NCI-H446 (cell line): ENCODE results near the gene ZNF699.
"Not testable (repeated sequence)": the region's sequence is repeated elsewhere in the genome, so short reads cannot be mapped to it uniquely, and the experiment has no call there.

Source experiments
- DNase-seq, 2 experiments: peaks; one replicate each; lab custom pipeline; 2025; lab: John Stamatoyannopoulos, UW

Gene ZNF699

DNA sequence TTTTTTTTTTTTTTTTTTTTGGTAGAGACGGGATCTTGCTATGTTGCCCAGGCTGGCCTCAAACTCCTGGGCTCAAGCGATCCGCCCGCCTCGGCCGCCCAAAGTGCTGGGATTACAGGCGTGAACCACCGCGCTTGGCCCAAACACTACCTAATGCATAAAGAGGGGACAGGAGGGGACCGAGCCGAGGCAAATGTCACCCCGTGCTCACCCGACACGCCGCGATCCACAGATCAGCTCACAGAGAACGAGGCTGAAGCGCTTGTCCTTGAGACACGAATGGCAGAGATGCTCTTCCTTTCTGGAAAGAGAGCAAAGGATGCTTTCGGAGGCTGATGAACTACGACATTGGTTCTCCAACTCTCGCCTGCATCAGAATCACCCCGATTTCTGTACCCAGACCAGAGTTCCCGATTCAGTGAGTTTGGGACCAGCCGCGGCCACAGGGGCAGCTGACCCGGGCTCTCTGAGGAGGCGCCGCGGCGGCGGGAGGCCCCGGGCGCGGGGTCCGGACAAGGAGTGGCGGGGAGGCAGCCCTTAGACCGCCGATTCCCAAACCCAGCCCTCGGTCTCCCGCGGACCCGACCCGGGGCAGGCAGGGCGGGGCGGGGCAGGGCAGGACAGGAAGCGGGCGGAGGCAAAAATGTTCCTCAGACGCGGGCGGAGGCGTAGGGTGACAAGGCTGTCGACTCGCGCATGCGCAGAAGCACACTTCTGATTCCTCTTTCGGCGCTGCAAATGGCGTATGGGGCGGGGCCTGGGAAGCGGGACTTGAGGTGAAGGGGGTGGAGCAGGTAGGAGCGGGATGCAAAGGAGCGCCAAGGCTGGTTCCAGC is at the start of gene ZNF699:
TSS of gene ZNF699 (minus strand) at position 700 of the 835 bp plus-strand sequence. CDS start 4,719 bp downstream, outside the sequence.
- DNase-seq: peak; percentile 99

DNA sequence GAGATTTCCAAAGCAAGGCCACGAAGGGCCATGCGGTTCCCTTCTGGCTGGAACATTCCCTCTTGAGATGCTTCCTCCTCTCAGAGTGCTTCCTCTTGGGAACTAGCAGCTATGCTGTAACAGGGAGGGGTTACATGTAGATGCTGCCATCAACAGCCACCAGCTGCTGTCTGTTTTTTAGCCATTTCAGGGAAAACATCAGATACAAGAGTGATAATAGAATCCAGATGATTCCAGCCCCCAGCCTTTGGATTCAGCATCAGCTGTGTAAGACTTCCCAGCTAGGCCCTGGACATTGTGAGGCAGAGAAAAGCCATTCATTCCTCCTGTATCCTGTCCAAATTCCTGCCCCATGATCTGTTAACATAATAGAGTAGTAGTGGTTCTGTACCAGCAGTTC is 45.0 kb upstream of the ZNF699 start:
- no peak for DNase-seq

DNA sequence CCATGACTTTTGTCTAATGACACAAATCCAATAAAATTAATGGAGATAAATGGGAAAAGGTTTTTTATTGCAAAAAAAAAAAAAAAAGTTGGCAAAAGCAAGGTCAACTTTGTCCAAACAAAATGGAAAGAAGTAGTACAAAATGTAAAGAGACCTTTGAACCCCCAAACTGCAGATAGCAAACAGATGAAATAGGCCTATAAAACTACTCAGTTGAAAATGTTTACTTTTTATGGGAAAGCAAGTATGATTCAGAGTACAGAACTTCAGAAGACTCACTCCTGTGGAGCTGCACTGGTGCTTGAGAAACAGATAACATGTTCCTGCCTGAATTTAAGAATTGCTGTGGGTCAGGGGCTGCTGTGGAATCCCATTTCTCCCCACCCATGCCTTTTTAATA is 43.4 kb upstream of the ZNF699 start:
- no peak for DNase-seq

DNA sequence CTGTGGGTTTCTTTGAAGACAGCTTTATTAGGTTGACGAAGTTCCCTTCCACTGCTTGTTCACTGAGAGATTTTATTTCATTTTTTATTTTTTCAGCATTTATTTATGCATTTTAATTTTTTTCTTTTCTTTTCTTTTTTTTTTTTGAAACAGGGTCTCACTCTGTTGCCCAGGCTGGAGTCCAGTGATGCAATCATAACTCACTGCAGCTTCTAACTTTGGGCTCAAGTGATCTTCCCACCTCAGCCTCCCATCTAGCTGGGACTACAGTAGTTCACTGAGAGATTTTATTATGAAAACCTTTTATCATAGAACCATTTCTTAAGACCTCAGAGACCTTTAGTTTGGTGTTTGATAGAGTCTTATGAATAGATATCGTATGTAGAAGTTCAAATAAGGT is 42.9 kb upstream of the ZNF699 start:
- no peak for DNase-seq

DNA sequence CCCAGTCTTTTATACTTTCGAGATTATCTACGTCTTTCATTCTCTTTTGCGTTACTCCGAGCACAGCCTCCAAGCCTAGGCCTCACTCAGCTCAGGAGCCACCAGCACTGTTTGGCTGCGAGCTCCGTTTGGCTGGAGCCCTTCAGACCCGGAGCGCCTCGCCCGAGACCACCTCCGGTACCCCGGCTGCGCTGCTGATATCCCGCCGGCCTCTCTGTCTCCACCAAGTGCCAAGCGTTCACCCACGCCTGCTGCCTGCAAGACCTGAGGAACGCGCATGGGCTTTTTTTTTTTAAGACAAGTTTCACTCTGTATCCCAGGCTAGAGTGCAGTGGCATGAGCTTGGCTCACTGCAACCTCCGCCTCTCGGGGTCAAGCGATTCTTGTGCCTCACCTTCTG is 39.0 kb upstream of the ZNF699 start:
- DNase-seq: no peak

DNA sequence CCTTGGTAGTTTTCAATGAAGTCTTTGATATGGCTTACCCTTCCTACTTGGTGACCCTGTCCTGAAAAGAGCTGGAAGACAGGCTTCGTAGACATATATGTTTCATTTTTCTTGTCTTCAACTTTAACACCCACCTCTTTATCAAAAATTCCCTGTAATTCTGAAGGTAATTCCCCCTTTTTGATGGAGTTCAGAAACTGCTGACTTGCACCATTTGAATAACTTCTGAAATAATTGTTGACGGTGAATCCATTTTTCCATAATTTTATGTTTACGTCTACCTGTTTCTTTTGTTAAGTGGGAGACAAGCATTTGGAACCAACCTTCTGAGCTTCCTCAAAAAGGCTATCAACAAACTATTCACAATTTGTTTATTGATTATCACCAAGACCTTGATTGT is 38.6 kb upstream of the ZNF699 start:
- DNase-seq: no peak

DNA sequence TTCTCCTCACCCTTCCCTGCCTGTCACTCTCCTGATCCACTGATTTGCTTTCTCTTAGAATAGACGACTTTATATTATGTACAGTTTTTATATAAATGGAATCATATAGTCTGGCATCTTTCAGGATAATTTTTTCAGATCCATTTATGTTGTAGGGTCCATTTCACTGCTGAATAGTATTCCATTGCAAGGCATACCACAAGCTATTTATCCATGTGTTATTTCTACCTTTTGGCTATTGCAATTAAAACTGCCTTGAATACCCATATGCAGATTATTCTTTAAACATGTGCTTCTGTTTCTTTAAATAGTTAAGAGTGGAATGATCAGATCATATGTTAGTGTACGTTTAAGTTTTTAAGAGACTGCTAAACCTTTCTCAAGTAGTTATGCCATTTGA is 35.4 kb upstream of the ZNF699 start:
- DNase-seq: no peak

DNA sequence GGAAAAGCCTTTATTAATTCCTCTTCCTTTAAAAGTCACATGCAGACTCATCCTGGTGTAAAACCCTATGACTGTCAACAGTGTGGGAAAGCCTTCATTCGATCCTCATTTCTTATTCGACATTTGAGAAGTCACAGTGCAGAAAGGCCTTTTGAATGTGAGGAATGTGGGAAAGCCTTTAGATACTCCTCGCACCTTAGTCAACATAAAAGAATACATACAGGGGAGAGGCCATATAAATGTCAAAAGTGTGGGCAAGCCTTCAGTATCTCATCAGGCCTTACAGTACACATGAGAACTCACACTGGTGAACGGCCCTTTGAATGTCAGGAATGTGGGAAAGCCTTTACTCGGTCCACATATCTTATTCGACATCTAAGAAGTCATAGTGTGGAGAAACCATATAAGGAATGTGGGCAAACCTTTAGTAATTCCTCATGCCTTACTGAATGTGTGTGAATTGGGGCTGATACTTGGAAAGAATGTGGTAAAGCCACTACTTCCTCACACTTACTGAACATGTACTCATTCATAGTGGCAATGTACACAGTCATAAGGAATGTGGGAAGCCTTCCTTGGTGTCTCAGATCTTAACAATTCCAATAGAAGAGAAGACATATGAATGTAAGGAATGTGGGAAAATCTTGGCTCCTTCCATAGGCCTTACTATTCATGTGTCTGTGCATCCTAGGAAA is 33.1 kb upstream of the ZNF699 start:
- DNase-seq: no peak

DNA sequence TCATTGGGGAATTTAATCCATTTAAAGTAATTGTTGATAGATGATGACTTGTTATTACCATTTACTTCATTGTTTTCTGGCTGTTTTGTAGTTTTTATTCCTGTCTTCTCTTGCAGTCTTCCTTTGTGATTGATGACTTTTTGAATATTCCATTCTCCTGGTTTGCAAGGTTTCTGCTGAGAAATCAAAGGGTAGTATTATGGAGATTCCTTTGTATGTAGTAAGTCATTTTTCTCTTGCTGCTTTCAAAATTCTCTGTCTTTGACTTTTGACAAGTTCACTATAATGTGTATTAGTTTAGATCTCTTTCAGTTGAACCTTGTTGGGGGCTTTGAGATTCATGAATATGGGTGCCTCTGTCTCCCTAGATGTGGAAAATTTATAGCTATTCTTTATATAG is 20.4 kb upstream of the ZNF699 start:
- DNase-seq: no peak

DNA sequence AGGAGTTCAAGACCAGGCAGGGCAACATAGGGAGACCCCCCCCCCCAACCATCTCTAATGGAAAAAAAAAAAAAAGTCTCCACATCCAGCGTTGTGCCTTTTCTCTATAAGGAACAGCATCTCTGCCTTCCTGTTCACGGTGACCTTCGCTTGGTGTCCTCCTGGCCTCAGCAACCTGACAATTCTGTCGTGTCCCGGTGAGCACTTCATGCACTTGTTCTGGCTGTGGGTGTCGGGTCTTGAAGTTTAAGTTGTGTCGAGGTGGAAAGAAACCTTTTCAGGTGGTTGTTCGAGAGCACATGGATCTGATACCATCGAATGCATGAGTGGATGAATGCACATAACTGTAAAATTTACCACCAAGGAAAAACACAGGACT is 14.9 kb upstream of the ZNF699 start:
- no peak for DNase-seq

DNA sequence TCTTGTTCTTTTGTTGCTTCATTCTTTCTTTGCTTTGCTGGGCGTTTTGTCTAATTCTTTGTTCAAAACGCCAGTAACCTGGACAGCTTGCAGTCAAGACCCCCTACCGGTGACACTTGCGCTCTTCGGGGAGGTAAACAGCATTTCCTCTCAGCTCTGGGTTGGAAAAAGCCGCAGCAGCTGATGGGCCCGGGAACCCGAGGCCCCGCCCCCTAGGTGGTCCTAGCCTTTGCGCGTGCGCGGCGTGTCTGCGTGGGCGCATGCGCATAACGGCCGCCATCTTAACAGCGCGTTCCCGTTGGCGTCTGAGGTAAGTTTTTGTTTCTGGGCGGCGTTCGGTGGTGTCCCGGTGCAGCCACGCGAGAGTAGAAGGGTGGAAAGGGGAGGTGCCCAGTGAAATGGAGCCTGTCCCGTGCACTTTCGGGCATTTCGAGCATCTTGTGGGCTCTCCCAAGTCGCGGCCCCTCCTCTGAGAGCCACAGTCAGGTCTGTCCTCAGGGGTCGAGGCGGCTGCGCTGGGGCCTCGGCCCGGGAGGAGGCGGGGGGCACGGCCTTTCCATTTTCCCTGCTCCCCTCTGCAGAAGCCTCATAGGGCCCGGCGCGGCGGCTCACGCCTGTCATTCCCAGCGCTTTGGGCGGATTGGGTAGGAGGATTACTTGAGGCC is 14.4 kb upstream of the ZNF699 start, which contains the start of gene ZNF559:
TSS of gene ZNF559 (plus strand) at position 261 of the 665 bp plus-strand sequence. CDS start 14,371 bp downstream, outside the sequence.
- DNase-seq: peak; percentile 91 to 98

DNA sequence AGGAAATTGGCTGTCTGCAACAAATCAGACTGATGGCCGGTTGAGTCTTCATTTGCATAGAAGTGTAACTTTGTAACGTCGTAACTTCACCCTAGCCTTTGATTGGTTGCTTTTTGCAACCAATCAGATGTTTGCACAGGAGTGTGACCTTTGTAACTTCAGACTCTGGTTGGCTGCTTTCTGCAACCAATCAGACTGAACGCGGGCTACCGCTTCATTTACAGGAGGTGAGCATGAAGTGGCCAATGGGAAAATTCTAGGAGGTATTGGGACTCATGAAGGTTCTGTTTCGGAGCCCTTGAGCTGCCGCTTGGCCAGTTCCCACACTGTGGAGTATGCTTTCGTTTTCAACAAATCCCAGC is 13.9 kb upstream of the ZNF699 start:
- DNase-seq: peak; percentile 34 to 75

DNA sequence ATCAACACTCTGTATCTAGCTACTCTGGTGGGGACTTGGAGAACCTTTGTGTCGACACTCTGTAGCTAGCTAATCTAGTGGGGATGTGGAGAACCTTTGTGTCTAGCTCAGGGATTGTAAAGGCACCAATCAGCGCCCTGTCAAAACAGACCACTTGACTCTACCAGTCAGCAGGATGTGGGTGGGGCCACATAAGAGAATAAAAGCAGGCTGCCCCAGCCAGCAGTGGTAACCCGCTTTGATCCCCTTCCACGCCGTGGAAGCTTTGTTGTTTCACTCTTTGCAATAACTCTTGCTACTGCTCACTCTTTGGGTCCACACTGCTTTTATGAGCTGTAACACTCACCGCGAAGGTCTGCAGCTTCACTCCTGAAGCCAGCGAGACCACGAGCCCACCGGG is 12.6 kb upstream of the ZNF699 start:
- not testable (repeated sequence) for DNase-seq

DNA sequence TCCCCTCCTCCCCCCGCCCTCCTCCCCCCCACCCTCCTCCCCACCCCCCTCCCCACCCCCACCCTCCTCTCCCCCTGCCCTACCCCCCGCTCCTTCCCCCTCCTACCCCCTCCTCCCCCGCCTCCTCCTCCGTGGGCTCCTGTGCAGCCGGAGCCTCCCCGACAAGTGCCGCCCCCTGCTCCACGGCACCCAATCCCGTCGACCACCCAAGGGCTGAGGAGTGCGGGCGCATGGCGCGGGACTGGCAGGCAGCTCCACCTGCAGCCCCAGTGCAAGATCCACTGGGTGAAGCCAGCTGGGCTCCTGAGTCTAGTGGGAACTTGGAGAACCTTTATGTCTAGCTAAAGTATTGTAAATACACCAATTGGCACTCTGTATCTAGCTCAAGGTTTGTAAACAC is 12.1 kb upstream of the ZNF699 start:
- DNase-seq: not testable (repeated sequence)

DNA sequence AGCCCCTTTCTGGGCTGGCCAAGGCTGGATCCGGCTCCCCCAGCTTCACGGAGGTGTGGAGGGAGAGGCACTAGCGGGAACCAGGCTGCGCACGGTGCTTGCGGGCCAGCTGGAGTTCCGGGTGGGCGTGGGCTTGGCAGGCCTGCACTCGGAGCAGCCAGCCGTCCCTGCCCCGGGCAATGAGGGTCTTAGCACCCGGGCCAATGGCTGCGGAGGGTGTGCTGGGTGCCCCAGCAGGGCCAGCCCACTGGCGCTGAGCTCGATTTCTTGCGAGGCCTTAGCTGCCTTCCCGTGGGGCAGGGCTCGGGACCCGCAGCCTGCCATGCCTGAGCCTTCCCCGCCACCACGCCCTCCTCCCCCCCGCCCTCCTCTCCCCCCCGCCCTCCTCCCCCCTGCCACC is 11.7 kb upstream of the ZNF699 start:
- DNase-seq: no peak

DNA sequence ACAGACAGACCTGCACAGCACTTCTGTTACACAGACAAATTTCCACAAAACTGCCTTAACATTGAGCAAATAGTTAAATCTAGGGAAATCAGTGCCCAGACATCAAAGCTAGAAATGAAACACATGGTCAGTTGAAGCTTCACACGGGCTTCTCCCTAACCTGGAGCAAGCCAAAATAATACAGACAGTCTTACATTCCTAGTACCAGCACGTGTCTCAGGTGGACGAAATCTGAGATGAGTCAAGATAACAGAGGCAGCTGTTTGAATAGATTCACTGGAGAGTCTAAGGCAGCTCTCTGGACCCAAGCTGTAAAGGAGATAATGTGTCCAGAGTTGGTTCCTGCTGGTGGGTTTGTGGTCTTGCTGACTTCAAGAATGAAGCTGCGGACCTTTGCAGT is 4.1 kb upstream of the ZNF699 start:
- DNase-seq: no peak

DNA sequence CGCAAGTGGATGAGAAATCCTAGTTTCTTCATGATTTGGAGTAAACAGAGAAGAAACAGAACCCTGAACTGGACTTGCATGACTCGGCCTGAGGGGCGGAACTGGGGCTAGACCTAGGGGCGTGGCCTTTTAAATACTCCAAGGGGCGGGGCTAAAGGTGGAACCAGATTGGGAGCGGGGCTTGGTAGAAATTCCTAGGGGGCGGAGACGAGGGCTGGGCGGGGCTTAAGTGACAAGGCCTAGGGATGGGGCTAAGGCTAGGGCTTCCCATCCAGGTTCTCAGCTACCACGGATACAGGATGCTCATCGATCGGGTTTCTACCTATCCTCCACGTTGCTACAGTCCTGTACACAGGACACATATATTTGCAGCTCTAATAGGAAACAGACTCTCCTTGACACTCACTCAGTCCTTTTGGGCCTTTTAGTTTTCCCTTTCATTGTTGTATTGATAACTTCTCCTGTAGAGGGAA is 372 bp upstream of the ZNF699 start:
- peak; percentile 97 to 99 for DNase-seq

DNA sequence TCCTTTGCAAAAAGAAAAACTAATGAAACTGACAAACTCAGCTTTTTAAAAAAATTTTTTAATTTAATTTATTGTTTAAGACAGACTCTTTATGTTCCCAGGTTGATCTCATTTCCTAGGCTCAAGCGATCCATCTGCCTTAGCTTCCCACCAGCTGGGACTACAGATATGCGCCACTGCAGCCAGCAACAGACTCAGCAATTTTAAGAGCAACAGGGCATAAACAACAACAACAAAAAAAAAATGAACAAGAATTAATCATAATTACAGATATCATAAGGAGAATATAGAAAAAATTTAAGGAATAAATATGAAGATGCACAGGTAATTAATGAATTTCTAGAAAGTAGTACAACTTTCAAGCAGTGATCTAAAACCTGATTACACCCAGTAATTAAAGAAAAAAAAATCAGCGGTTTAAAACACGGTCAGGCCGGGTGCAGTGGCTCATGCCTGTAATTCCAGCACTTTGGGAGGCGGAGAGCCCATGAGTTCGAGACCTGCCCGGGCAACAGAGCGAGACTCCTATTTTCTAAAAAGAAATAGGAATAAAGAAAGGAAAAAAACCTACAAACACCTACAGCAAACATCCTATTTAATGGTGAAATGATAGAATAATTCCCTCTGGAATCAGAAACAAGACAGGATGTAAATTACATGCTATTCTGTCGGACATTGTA is 1.4 kb downstream of the ZNF699 start:
- peak in 1 of 2 experiments; percentile 2 for DNase-seq

DNA sequence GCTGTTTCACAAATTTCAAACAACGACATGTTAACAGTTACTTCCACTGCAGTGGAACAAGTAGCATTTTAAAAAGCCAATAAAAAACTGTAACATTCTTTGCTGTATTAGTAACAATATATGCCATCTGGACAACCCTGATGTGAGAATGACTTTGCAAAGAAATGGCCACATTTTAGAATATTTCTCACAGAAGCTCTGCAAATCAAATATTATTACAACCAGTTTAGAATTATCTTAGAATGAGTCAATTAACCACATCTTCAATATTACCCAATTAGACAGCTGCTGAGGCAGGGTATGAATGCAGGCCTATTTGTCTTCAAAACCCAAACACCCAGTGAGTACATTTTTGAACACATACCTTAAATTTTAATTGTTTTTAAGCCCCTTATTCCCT is 3.2 kb downstream of the ZNF699 start:
- no peak for DNase-seq

DNA sequence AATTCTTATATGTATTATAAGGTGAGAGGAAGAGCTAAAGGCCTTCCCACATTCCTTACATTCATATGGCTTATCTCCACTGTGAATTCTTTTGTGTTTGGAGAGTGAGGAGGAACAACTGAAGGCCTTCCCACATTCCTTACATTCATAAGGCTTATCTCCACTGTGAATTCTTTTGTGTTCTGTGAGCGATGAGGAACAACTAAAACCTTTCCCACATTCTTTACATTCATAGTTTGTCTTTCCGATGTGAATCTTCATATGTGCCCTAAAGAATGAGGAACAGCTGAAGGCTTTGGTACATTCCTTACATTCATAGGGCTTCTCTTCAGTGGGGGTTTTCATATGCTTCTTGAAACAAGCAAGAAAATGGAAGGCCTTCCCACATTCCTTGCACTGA is 13.3 kb downstream of the ZNF699 start:
- DNase-seq: no peak

DNA sequence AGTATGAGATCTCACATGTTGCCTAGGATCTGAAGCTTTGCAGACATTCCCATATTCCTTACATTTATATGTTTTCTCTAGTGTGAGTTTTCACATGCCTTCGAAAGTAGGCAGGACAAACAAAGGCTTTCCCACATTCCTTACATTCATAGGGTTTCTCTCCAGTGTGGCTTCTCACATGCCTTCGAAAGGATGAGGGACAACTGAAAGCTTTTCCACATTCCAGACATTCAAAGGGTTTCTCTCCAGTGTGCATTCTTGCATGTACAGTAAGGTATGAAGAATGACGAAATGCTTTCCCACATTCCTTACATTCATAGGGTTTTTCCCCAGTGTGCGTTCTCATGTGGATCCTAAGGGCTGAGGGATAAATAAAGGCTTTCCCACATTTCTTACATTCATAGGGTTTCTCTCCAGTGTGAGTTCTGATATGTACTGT is 14.2 kb downstream of the ZNF699 start:
- no peak for DNase-seq

DNA sequence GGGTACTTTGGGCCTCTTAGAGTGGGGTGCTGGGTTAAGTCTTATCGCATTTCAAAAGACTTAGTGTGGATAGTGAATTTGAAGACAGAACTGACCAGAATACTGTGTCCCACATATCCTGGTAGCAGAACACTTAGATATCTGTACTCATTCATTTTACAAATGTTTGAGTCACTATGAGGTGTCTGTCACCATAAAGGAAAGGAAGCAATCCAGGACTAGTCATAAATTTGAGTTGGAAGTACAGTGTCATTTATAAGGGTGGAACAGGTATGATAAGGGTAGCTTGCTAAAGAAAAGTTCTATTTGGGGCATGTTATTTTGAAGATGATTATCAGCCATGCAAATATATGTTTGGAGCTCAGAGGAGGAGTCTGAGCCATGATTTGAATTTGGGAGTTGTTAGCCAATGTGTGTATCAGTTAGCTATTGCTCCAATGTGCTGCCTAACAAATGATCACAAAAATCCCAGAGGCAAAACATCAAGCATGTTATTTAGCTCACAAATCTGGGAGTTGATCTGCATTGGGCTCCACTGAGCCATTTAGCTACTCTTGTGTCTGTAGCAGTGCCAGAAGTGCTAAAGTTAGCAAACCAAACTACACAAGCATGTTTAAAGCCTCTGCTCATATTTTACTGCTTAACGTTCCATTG is 20.3 kb downstream of the ZNF699 start:
- no peak for DNase-seq
